ENCODE measurements around the gene ZNF407. TPM values are rescaled to one million over a fixed set of nuclear protein-coding genes. Genes with fewer than 3 reads are reported as not detected.
"Not testable (repeated sequence)": the region's sequence is repeated elsewhere in the genome, so short reads cannot be mapped to it uniquely, and the experiment has no call there.

The ZNF407 gene
- total and polyA plus RNA-seq, 12 donors: 2.5 to 20.2 (median 8.4) TPM

GRCh38 chr18:74965682-74966081 is 368.0 kb downstream of the ZNF407 start:
- H3K27me3 ChIP-seq: no peaks in the 10 kb centered on the region
- DNase-seq: no peak
- H3K36me3 ChIP-seq (replicated peaks in 1 of 2): no peaks in the 10 kb centered on the region
- intact Hi-C loops (cut with DNase I): no loop called here
- 96 to 100% (median 99%) methylated on average over 1 of the region's 1 CpG for WGBS, 4 donors
- no peaks in the 10 kb centered on the region for H3K9me3 ChIP-seq (replicated peaks in 1 of 3)
- H3K4me3 ChIP-seq: no peak overlapping the region
- H3K27ac ChIP-seq: no peak overlapping the region
- H3K4me1 ChIP-seq (replicated peaks in 1 of 2): no peaks in the 10 kb centered on the region
- TF ChIP-seq, protein P1, sequence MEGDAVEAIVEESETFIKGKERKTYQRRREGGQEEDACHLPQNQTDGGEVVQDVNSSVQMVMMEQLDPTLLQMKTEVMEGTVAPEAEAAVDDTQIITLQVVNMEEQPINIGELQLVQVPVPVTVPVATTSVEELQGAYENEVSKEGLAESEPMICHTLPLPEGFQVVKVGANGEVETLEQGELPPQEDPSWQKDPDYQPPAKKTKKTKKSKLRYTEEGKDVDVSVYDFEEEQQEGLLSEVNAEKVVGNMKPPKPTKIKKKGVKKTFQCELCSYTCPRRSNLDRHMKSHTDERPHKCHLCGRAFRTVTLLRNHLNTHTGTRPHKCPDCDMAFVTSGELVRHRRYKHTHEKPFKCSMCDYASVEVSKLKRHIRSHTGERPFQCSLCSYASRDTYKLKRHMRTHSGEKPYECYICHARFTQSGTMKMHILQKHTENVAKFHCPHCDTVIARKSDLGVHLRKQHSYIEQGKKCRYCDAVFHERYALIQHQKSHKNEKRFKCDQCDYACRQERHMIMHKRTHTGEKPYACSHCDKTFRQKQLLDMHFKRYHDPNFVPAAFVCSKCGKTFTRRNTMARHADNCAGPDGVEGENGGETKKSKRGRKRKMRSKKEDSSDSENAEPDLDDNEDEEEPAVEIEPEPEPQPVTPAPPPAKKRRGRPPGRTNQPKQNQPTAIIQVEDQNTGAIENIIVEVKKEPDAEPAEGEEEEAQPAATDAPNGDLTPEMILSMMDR (IDR thresholded peaks at IDR 0.05): no peak
- no peak for TF ChIP-seq POLR2A (IDR thresholded peaks at IDR 0.05)

- H3K36me3 ChIP-seq (replicated peaks in 1 of 2): no peaks in the 10 kb centered on the region
- no peaks in the 10 kb centered on the region for H3K27me3 ChIP-seq
- no peak for TF ChIP-seq POLR2A (IDR thresholded peaks at IDR 0.05)
- TF ChIP-seq, protein P1 (IDR thresholded peaks at IDR 0.05): no peak
- no peaks in the 10 kb centered on the region for H3K9me3 ChIP-seq (replicated peaks in 1 of 3)
- no peaks in the 10 kb centered on the region for H3K4me1 ChIP-seq (replicated peaks in 1 of 2)
- H3K27ac ChIP-seq: no peak overlapping the region
- H3K4me3 ChIP-seq: no peak overlapping the region
- intact Hi-C loops (cut with DNase I): no loop called here
- WGBS, 4 donors: 81 to 91% (median 84%) methylated on average over 3 of the region's 3 CpGs
- no peak for DNase-seq
Observed at GRCh38 chr18:74967438-74967837, 369.8 kb downstream of the ZNF407 start.

DNA sequence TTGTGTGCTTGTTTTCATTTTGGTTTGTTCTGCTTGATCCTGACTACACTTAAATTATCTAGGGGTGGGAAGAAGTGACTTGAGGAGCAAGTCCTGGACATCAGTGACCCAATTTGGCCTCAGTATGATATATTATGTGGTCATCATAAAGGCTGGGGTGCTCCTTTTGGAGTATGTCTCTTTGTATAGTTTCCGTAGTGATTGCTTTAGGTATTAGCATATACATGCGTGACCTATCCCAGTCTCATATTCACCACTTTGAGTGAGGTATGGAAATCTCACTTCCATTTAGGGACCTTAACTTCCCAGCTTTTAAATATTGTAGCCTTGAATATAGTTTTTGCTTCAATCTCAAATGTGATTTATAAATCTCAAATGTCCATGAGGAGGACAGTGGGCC is 370.3 kb downstream of the ZNF407 start:
- intact Hi-C loops (cut with DNase I): no loop called here

GRCh38 chr18:74971358-74971757 is 373.7 kb downstream of the ZNF407 start:
- H3K4me3 ChIP-seq; H3K36me3 ChIP-seq (replicated peaks in 1 of 2); H3K9me3 ChIP-seq (replicated peaks in 1 of 3); H3K27ac ChIP-seq; intact Hi-C loops (cut with DNase I); H3K27me3 ChIP-seq; H3K4me1 ChIP-seq (replicated peaks in 1 of 2): not testable (repeated sequence)
- WGBS, 4 donors: 70 to 78% (median 72%) methylated on average over 4 of the region's 4 CpGs
- DNase-seq: peak in 1 of 7 donors; percentile 24

More for the DNA sequence above, 370.3 kb downstream of the ZNF407 start:
- Histone ChIP-seq H3K4me3 (no peak overlapping the region), H3K36me3 (replicated peaks in 1 of 2) (no peaks in the 10 kb centered on the region), H3K9me3 (replicated peaks in 1 of 3) (no peaks in the 10 kb centered on the region), H3K27me3 (no peaks in the 10 kb centered on the region), H3K27ac (no peak overlapping the region), H3K4me1 (replicated peaks in 1 of 2) (no peaks in the 10 kb centered on the region)
- no peak for DNase-seq
- TF ChIP-seq POLR2A (IDR thresholded peaks at IDR 0.05): no peak
- TF ChIP-seq, protein P1 (IDR thresholded peaks at IDR 0.05): no peak
- WGBS, 4 donors: 98 to 100% (median 100%) methylated on average over 2 of the region's 2 CpGs

GRCh38 chr18:74971776-74972175 is 374.1 kb downstream of the ZNF407 start:
- H3K4me1 ChIP-seq (replicated peaks in 1 of 2); H3K36me3 ChIP-seq (replicated peaks in 1 of 2); H3K27me3 ChIP-seq; H3K27ac ChIP-seq; H3K9me3 ChIP-seq (replicated peaks in 1 of 3); intact Hi-C loops (cut with DNase I); DNase-seq; H3K4me3 ChIP-seq: not testable (repeated sequence)
- 28 to 85% (median 82%) methylated on average over 2 of the region's 2 CpGs for WGBS, 4 donors

Measured in adrenal gland (tissue), 12 donors.